ENCODE results near the gene ARVCF.

The ARVCF gene

DNA sequence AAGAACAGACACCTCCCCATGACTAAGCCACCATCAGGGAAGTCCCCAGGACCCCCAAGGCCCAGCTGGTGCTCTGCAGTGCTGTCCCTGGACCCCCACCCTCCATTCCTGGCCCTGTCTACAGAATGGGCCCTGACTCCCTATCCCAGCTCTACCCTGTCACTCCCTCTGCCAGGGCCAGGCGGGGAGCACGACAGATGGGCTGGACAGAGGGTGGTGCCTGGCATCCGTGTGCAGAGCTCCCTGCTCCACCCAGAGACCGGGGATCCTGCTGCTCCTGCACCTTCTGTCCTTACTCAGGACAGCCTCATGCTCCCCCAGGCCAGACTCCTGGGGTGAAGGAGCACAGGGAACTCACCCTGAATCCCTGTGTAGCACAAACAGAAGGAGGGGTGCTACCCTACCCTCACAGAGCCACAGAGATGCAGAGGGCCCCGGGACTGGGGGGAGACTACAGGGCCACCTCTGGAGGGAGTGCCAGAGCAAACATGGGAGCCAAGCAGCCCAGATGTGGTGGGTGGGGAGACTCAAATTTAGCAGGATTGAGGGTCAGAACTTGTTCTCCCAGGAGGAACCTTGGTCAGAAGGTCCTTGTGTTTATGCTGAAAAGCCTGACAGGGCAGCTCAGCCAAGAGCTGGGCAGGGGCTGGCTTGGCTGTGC, 2.0 kb downstream of the ARVCF start:
- no peak for DNase-seq

DNA sequence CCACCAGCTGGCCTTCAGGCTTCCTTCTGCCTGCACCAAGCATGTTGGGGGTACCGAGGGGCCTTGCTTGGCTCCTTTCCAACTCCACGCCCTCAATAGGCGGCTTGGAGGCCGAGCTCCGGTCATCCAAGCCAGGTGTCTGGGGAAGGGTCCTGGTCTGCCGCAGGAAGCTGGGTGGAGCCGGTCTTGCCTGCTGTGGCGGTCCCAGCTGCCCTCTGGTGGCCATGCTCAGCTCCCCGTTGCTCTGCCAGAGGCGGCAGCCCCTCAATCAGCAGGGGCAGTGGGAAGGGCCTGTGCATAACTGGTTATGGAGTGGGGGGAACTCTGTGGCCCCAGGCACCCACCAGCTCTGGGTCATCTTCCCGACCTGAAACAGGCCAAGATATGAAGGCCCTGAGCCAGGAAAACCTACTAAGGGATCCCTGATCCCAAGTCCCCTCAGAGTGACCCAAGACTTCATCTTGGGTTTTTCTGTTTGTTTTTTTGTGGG, 3.2 kb downstream of the ARVCF start:
- DNase-seq: no peak

DNA sequence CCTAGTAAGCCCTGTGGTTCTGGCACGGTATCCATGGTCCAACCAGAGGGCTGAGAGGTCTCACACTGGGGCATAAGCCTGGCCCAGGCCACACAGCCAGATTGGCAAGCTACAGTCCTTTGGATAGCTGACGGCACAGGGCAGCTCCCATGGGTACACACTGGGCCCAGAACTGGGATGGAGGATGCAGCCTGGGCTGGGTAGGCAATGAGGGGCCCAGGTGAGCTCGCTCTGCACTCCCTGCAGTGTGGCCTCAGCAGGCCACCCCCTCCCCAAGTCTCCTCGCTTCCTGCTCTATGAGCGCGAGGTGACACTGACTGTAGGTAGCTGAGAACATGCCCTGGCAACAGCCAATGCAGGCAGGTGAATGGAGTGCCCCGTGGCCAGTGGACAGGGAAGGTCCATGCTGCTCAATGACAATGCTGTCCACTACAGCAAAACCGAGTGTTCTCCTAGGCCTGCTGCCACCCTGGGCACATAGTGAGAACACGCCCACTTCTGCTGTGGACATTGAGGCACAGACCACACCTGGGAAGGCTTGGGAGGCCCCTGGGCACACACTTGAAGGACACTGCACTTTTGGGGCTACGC, 3.8 kb downstream of the ARVCF start:
- DNase-seq: no peak

DNA sequence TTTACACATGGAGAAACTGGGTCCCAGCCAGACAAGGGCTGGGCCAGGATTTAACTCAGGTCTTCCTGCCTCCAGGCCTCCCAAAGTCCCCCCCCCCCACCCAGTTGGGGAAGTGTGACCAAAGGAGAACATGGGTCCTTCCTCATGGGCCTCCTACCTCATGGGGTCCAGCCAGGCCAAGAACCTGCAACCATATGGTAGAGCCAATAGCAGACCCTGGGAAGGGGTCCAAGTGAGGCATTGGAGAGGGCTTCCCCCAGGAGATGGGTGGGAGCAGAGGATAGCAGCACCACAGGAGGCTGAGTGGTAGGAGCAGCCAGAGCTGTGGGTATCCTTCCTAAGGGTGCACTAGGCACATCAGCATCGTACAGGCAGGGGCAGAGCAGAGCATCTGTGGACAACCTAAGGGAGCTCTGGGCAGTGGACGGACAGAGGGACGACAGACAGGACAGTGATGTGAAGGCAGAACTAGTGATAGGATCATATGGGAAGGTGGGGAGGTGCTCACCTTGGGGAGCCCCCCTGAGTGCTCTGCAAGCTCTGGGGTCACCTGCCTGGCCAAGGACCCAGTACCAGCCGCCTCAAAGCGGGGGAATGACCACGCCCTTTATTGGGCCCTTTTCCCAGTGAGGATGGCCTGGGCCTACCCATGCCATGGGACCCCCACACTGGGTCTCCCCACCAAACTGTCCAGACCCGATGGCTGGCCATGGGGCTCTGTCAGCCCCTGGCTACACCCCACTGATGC, 4.5 kb downstream of the ARVCF start:
- DNase-seq: no peak

DNA sequence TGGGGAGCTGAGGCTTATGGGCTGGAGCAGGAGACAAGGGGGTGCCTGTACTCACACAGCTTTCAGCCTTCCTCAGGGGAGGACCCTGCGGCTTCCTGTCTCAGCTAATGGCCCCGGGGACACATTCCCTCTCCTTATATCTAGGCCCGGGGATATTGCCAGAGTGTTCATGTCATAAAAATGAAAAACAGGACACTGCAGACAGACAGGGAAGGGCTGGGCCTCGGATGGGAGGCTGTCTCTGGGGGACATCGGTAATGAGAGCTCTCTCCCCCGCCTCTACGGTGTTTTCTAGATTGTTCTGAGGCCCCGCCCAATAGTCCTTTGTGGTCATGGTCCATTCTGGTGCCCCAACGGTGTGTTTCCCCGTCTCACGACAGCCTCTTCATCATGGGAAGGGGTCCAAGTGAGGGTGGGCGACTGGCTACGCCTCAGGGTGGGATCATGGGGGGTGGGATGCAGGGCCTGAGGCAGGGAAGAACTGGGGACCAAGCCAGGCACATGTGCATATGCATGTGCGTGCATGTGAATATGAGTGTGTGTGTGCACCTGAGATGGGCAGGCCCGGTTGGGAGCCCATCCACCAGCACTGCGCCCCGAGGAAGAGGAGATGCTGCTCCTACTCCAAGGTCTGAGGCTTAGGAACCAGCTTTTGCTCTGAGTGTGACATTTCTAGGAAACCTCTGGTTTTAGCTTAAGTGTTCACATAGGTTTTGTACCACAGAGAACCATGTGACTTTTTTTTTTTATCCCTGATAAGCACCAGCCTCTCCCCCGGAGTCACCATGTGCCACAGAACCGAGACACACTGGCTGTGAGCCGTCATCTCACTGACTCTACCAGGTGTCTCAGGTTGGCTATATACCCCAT, 5.3 kb downstream of the ARVCF start:
- no peak for DNase-seq

DNA sequence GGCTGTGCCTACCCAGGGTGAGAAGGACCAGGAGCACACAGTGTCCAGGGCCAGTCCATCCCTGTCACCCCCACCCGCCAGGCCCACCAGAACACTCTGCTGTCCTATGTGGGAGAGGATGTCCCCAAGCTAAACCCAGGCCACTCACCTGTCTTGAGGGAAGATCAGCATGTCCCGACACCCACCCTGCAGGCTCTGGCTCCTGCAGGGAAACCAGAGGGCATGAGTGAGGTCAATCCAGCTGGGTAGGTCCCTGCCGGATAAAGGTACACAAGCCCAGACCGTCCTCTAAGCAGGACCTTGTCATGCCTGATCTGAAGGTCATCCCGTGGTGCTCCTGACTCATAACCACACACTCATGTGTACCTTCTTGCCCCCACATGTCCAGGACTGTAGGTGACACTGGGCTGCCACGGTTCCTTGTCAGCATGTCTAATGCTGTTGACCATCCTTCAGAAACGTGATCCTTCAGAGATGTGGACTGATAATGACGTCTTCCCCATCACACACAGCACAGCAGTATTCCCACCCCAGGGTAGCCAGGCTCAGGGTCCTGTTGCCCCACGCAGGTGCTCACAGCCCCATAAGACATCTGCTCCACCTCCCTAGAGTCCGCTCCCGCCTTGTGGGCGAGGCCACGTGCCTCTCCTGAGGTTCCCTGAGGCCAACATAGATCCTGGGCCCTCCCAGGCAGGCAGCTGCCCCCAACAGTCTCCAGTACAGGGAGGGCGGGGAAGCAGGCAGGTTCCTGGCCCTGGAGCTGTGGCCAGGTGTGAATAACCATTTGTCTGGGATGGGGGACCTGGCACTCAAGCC, 6.1 kb downstream of the ARVCF start:
- no peak for DNase-seq

DNA sequence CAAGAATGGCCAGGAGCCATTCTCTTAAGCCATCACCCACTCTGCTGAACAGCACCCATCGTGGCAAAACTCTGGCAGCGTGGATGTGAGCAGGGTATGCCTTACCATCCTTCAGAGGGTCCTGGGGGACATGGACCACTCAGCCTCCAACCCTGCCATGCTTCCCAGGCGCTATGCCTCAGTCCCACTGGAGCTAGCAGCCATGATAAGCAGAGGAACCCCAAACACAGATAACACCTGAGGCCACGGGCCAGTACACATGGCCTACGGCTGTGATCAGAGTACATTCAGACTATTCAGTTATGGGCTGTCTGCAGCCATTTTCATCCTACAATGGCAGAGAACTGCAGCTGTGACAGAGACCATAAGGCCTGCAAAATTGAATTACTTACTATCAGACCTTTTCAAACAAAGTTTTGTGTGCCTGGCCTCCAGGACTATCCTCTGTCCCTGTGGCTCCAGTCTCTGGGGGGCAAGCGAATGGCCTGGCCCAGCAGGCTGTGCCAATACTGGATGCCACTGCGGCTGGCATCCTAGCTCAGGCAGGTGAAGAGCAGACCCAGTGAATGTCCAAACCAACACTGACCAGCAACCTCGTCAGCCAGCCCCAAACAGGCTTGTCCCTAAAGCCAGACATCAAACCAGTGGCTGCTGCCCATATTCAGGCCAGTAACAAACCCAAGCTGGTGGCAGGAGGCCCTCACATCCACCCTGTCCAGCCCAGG, 6.9 kb downstream of the ARVCF start:
- no peak for DNase-seq

DNA sequence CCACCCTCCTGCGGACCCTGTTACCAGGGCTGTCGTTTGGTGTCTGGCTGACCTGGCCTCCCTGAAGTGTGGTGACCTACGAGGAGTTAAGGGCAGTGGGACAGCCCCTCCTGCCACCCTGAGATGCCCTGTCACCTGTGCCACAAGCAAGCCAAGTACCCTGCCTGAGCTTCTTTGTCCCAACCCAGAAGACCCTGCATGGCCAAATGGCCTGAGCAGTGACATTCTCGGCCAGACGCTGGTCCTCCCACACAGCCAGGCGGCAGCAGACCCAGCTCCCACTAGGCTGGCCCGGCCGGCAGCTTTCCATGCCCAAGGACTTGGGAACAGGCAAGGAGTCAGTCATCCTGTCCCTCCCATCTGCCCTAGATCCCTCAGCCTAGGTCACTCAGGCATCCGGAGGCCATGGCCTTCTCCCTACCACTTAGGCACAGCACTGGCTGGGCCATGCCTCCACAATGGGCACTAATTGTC, 7.6 kb downstream of the ARVCF start:
- DNase-seq: no peak

DNA sequence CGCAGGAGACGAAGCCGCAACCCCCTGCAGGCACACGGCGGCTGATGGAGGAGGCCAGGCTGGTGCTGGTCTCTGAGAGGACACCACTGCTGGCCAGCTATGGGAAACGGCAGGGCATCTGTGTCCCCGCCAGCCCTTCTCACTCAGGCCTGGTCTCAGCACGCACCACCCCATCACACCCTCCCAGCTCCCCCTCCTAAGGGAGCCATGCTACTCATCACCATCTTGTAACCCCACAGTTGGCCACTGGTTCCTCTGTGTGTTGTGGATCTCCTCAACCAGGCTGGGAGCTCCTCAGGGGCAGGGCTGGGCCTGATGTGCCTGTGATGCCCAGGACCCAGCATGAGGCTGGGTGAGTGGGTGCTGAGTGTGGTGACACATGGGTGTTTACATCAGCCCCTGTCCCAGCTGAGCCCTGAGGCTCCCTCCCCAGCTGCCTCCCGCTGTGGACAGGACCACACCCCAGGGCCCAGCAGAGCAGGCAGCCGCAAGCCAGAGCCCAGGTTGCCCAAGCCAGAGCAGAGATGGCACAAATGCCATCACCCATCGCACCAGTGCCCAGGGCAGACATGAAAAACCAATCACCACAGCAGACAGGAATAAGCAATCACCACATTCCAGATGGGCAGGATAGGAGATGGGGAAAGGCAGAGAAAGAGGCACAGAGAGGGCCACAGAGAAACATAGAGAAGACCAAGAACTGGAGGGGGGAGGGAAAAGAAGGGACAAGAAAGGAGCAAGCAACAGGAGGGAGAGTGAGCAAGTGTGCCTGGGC, 8.2 kb downstream of the ARVCF start:
- DNase-seq: no peak

DNA sequence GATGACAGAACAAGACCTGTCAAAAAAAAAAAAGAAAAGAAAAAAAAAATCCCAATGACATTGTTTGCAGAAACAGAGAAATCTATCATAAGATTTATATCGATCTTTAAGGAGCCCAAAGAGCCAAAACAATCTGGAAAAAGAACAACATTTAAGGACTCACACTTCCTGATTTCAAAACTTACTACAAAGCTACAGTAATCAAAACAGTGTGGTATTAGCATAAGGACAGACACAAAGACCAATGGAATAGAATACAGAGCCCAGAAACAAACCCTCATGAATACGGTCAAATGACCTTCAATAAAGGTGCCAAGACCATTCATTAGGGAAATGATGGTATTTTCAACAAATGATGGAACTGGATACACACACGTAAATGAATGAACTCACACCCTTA, 12.2 kb downstream of the ARVCF start:
- no peak for DNase-seq

DNA sequence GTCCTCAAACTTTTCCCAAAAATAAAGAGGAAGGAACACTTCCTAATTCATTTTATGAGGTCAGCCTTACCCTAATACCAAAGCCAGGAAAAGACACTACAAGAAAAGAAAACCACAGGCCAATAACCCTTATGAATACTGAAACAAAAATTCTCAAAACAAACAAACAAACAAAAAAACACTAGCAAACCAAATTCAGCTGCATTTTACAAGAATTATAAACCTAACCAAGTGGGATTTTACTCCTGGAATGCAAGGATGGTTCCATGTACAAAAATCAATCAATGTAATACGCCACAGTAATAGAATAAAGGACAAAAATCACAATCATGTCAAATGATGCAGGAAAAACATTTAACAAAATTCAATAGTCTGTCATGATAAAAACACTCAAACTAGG, 13.3 kb downstream of the ARVCF start:
- DNase-seq: no peak

DNA sequence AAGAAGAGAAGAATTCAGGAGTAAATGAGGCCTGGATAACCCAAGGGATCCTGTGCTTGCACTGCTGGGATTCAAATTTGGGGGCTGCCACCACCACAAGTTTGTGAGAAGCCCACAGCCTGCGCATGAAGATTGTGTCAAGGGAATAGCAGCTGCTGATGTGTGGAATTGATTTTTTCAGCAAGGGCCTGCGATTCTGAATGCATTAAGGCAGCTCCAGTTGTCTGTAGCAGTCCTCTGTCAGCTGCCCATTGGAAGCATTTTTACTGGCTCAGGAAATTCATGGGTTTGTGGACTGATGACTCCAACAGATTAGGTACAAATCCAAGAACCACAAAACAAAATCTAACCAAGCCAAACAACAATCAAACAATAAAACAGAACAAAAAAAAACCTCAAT, 14.0 kb downstream of the ARVCF start:
- DNase-seq: no peak

DNA sequence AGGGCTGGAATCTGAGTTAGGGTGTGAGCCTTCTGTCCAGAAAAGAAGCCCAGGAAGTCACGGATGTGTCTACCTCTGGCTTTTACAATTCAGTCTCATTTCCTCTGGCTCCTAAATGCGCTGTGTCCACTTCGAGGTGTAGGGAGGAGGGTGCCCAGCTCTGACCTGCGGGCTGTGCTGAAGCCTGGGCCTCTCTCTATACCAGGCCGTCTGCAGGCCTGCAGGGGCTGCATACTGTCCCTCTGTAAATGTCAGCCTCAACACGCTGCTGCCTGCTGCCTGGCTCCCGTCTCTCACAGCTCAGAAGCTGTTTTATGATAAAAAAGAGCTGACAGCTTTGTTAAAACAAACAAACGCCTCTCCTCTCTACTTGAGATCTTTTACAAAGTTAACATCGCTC, 14.5 kb downstream of the ARVCF start:
- no peak for DNase-seq

DNA sequence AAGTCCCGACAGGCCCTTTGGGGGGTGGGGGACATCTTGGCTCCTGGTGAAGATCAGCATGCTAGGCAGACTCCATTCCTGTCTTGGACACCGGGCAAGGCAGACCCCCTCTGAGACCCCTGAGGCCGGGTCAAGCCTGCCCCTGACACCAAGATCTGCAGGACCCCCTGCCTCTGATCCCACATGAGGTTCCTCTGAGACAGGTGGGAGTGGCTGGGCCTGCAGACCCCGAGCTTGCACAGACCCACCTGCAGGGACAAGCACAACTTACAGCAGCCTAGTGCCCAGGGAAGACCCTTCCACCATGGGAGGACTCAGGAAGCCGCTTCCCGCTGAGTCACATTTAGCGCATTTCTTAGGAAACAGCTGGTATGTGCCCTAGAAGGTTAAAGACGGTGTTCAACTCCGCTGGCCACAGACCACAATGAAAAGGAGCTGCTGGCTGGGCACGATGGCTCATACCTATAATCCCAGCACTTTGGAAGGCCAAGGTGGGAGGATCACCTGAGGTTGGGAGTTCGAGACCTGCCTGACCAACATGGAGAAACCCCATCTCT, 15.5 kb downstream of the ARVCF start:
- no peak for DNase-seq

DNA sequence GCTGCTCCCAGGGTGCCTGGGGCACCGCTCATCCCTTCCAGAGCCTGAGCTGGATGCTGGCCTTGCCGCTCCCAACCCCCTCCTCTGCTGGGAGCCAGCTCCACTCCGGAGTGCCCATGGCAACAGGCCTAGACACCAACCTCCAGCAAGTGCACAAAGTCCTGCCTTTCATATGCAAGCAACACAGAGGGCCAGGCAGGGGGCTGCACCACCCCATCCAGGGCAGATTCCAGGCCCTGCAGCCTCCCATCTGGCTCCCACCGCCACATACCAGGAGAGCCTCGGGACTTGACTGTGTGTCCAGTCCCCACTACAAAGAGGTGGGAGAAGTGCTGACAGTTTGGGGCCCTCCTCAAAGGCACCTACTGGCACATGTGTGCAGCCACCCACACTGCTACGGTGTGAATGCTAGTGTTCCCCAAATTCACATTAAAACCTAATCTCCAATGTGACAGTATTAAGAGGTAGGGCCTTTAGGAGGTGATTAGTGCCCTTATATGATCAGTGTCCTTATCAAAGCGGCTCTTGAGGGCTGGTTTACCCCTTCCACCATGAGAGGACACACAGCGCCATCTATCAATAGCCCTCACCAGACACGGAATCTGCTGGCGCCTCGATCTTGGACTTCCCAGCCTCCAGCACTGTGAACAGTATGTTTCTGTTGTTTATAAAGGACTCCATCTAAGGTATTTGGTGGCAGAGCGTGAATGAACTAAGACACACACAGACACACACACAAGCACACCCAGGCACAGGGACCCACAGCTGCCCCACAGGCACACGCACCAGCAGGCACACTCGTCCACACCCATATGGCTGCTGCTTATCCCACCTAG, 16.2 kb downstream of the ARVCF start:
- no peak for DNase-seq

DNA sequence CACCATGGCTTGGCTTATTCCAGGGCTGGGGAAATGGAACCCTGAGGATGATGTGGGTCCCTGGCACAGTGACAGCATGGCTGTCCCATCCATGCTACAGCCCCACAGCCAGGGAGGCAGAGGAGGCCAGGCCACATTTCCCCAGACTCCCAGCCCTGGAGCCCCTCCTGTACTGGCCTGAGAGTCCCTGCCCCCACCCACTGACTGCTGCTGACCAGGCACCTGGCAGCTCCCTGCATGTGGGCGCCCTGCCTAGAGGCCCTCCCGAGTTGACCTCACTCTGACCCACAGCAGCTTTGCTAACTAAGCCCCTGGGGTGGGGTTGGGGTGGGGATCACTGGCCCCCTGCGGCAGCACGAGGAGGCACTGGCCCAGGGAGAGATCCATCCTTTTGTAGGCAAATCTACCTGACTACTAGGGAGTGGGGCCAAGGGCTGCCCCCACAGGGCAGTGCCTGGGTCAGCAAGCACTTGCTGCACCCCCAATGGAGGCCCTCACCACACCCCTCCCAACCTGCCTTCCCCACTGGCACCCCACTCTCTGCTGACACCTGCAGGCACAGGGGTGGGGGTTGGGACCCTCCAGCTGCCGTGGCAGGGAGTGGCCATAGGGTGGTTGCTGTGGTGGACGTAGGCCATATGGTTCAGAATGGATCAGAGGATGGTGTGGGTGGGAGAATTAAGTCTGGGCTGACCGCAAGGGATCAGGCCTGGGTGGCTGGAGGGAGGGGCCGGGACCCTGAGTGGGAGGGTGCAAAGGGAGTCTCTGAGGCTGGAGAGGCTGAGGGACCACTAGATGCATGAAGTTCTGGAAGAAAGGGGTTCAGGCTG, 17.4 kb downstream of the ARVCF start:
- no peak for DNase-seq

DNA sequence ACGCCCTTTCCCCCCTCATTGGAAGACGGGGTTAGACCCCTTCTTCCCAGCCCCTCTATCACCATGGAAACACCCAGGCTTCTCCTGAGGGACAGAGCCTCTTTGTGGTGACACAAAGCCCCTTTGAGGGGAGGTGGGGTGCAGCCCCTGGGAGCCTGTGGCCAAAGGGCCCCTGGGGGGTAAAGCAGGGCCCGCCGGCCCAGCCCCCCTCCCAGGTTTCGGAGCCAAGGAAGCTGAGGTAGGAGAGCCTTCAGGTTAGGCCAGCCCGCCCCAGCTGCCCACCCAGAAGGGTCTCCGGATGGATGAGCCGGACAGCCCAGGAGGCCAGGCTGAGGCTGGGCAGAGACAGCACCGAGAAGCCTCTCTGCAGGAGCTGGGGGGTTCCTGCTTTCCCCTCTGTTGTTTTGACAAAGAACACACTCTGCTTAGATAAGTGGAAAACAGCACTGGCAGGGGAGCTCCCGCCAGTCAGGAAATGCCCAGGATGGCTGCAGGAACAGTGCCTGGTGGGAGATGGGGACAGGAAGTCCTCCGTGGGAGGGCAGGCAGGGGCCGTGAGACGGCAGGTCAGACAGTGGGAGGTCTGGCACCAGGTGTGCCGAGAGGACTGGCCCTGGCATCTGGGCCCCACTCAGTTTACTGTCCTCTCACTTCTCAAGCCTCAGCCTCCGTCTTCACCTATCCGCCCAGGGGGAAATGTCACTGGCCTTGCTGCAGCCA, 18.2 kb downstream of the ARVCF start:
- DNase-seq: no peak
